HepG2 (cell line): Measurements from ENCODE around the gene BCL2L2. TPM values are rescaled to one million over a fixed set of nuclear protein-coding genes. Genes with fewer than 3 reads are reported as not detected.
A peak's percentile ranks its signal among the peaks of the same experiment; 100 is the strongest.

Source experiments
- ATAC-seq: fragments of 200-7000 bp; cut with Tn5 transposase; 3 replicates; pipeline ENCODE4 v1.9.1; 2020; ENCODE audit warnings: mild to moderate bottlenecking, moderate library complexity
- BruUV-seq: library from RNA; stranded (reverse); fragments of 400-500 nt; replicated peaks from 2 replicates; lab custom pipeline; 2021; lab: Mats Ljungman, UMichigan
- CTCF ChIA-PET: fragments of 300-600 bp; formaldehyde crosslinking; extraction: SDS; loops from one replicate; lab custom pipeline; 2021; ENCODE audit warnings: low total read pairs, inconsistent platforms, low intra/inter-chr PET ratio; lab: Yijun Ruan, JAX
- POLR2A ChIA-PET: fragments of 350-600 bp; sonication (Branson Sonifier 250); formaldehyde crosslinking; loops from one replicate; lab custom pipeline; 2020; ENCODE audit warnings: antibody characterized with exemption, inconsistent platforms; lab: Yijun Ruan, JAX
- DNase-seq: peaks from one replicate; pipeline ENCODE4 v3.0.0-alpha.2; 2015; ENCODE audit warnings: low spot score
- FAIRE-seq: peaks from 3 replicates; lab custom pipeline; 2011; peaks lifted over from hg19 to GRCh38; lab: Jason Lieb, UNC
- H2AFZ ChIP-seq: one replicate; pipeline ENCODE4 v1.6.1; 2011; ENCODE audit warnings: low read length, inconsistent platforms
- H3K27ac ChIP-seq: fragments of 300-600 bp; 3 replicates; pipeline ENCODE4 v1.8.0; 2011; ENCODE audit warnings: mixed run types, mild to moderate bottlenecking, mixed read lengths, low read length, inconsistent platforms; ENCODE audit not compliant: insufficient read depth; ENCODE audit errors: extremely low read length
- H3K27me3 ChIP-seq, 2 experiments: fragments of 200-600 bp in 1 of 2; 2 replicates in 1 of 2; 3 replicates in 1 of 2; pipeline versions ENCODE4 v1.6.0 to v1.8.0; 2011; ENCODE audit warnings: low read length in 2 of 2, mild to moderate bottlenecking in 2 of 2, moderate library complexity in 2 of 2, inconsistent platforms in 1 of 2; ENCODE audit not compliant: insufficient read depth in 2 of 2, control insufficient read depth in 1 of 2
- H3K36me3 ChIP-seq, 2 experiments: fragments of 200-600 bp in 1 of 2; replicated peaks in 1 of 2; 2 replicates in 1 of 2; 3 replicates in 1 of 2; pipeline versions ENCODE4 v1.5.1 to v1.8.0; 2011; ENCODE audit warnings: low read length in 2 of 2, inconsistent platforms in 1 of 2; ENCODE audit not compliant: insufficient read depth in 2 of 2, control insufficient read depth in 1 of 2
- H3K4me1 ChIP-seq: 2 replicates; pipeline ENCODE4 v1.5.1; 2012; ENCODE audit warnings: low read length, inconsistent platforms; ENCODE audit not compliant: insufficient read depth
- H3K4me2 ChIP-seq: 2 replicates; pipeline ENCODE4 v1.6.0; 2011; ENCODE audit warnings: low read depth, low read length, inconsistent platforms
- H3K4me3 ChIP-seq, 3 experiments: fragments of 200-600 bp in 1 of 3; sonication (generic), shearing (Covaris generic) in 1 of 3; replicated peaks in 1 of 3; 2 replicates each; pipeline ENCODE4 v1.5.1; 2011 to 2016; ENCODE audit warnings: low read length in 3 of 3, inconsistent platforms in 2 of 3, low read depth in 2 of 3, mild to moderate bottlenecking in 2 of 3, control low read depth in 1 of 3, mixed read lengths in 1 of 3; ENCODE audit not compliant: insufficient read depth in 1 of 3
- H3K79me2 ChIP-seq: one replicate; pipeline ENCODE4 v1.6.1; 2011; ENCODE audit warnings: low read length, inconsistent platforms; ENCODE audit not compliant: insufficient read depth
- H3K9ac ChIP-seq: 2 replicates; pipeline ENCODE4 v1.6.0; 2011; ENCODE audit warnings: mild to moderate bottlenecking, low read depth, low read length, inconsistent platforms; ENCODE audit not compliant: insufficient read depth
- H3K9me3 ChIP-seq: 2 replicates; pipeline ENCODE4 v1.5.1; 2012; ENCODE audit warnings: mild to moderate bottlenecking, low read length
- H4K20me1 ChIP-seq: 2 replicates; pipeline ENCODE4 v1.6.0; 2011; ENCODE audit warnings: inconsistent platforms, mild to moderate bottlenecking, low read length, moderate library complexity; ENCODE audit not compliant: insufficient read depth
- AKAP8 ChIP-seq: sonication (generic); formaldehyde crosslinking; IDR thresholded peaks from 2 replicates; pipeline ENCODE4 v1.5.1; 2020; ENCODE audit warnings: mild to moderate bottlenecking, missing genetic modification reagents
- ATF1 ChIP-seq: IDR thresholded peaks from 2 replicates; pipeline ENCODE4 v1.6.1; 2016; ENCODE audit warnings: mild to moderate bottlenecking, control low read depth
- FOSL2 ChIP-seq: sonication (generic); formaldehyde crosslinking; IDR thresholded peaks from 2 replicates; pipeline ENCODE4 v1.4.0; 2020; ENCODE audit warnings: missing genetic modification reagents
- GABPA ChIP-seq, 2 experiments: IDR thresholded peaks; 2 replicates each; pipeline ENCODE4 v1.6.1; 2011 to 2016; ENCODE audit warnings: low read depth in 2 of 2, low read length in 1 of 2, missing biosample characterization in 1 of 2, missing genetic modification characterization in 1 of 2
- JUN ChIP-seq: sonication (generic); formaldehyde crosslinking; IDR thresholded peaks from 2 replicates; pipeline ENCODE4 v1.4.0; 2020; ENCODE audit warnings: mild to moderate bottlenecking, missing genetic modification reagents
- NCOA2 ChIP-seq: sonication (generic); formaldehyde crosslinking; IDR thresholded peaks from 2 replicates; pipeline ENCODE4 v1.8.0; 2022; ENCODE audit warnings: inconsistent platforms
- NR2F6 ChIP-seq, 2 experiments: IDR thresholded peaks; 2 replicates each; pipeline ENCODE4 v1.6.1; 2016; ENCODE audit warnings: antibody characterized with exemption in 1 of 2, mild to moderate bottlenecking in 1 of 2
- SNAPC5 ChIP-seq: sonication (generic); formaldehyde crosslinking; IDR thresholded peaks from 2 replicates; pipeline ENCODE4 v1.8.1; 2023; ENCODE audit warnings: mild to moderate bottlenecking, missing genetic modification reagents, borderline replicate concordance
- TBX3 ChIP-seq: fragments of 450-650 bp; IDR thresholded peaks from 2 replicates; pipeline ENCODE4 v1.6.1; 2017; ENCODE audit warnings: antibody characterized with exemption, mild to moderate bottlenecking, inconsistent platforms, borderline replicate concordance
- TEAD3 ChIP-seq: optimal IDR thresholded peaks from 2 replicates; pipeline ENCODE3; 2016; ENCODE audit warnings: borderline replicate concordance
- YY1 ChIP-seq: IDR thresholded peaks from 2 replicates; pipeline ENCODE4 v1.6.1; 2011; ENCODE audit warnings: low read length, low read depth, moderate library complexity, mild to moderate bottlenecking; ENCODE audit not compliant: insufficient read depth, insufficient replicate concordance
- ZNF232 ChIP-seq: sonication (generic); formaldehyde crosslinking; IDR thresholded peaks from 2 replicates; pipeline ENCODE4 v1.4.0; 2020; ENCODE audit warnings: missing genetic modification reagents, borderline replicate concordance
- ZNF282 ChIP-seq: fragments of 450-650 bp; IDR thresholded peaks from 2 replicates; pipeline ENCODE4 v1.6.1; 2018; ENCODE audit not compliant: partially characterized antibody
- ZNF292 ChIP-seq: sonication (generic); formaldehyde crosslinking; IDR thresholded peaks from 2 replicates; pipeline ENCODE4 v1.8.1; 2022; ENCODE audit warnings: mild to moderate bottlenecking, low read depth, missing genetic modification reagents, borderline replicate concordance
- ZNF317 ChIP-seq: sonication (generic); formaldehyde crosslinking; IDR thresholded peaks from 2 replicates; pipeline ENCODE4 v1.5.0; 2020; ENCODE audit warnings: mild to moderate bottlenecking, missing genetic modification reagents
- ZNF329 ChIP-seq: sonication (generic); formaldehyde crosslinking; IDR thresholded peaks from 2 replicates; pipeline ENCODE4 v1.9.0; 2021; ENCODE audit warnings: low read depth, mild to moderate bottlenecking, missing genetic modification reagents
- ZNF44 ChIP-seq: sonication (generic); formaldehyde crosslinking; IDR thresholded peaks from 2 replicates; pipeline ENCODE4 v1.5.1; 2020; ENCODE audit warnings: mild to moderate bottlenecking, missing genetic modification reagents
- ZNF713 ChIP-seq: sonication (generic); formaldehyde crosslinking; IDR thresholded peaks from 2 replicates; pipeline ENCODE4 v1.4.0; 2020; ENCODE audit warnings: mild to moderate bottlenecking, missing genetic modification reagents
- ZNF839 ChIP-seq: sonication (generic); formaldehyde crosslinking; IDR thresholded peaks from 2 replicates; pipeline ENCODE4 v1.4.0; 2020; ENCODE audit warnings: missing genetic modification reagents, mild to moderate bottlenecking, borderline replicate concordance
- ZSCAN22 ChIP-seq: sonication (generic); formaldehyde crosslinking; IDR thresholded peaks from 2 replicates; pipeline ENCODE4 v1.4.0; 2020; ENCODE audit warnings: mild to moderate bottlenecking, missing genetic modification reagents
- WGBS: methylation state at CpG from one replicate; pipeline ENCODE4 v1.1.6; 2017; ENCODE audit warnings: low lambda C conversion rate; 5-methylcytosine and 5-hydroxymethylcytosine counted together
- in situ Hi-C: cut with HindIII; loops from 2 replicates; pipeline ENCODE4 v1.10.0; 2017; ENCODE audit warnings: low pct_unique_long_range_greater_than_20kb; ENCODE audit not compliant: extremely low pct_ligation_motif_present
- intact Hi-C: fragments of 100-400 bp; cut with micrococcal nuclease; formaldehyde crosslinking; loops from one replicate; pipeline ENCODE4 v1.10.0; 2022; ENCODE audit not compliant: unreplicated experiment
- polyA plus RNA-seq, 8 experiments: library from polyadenylated mRNA; depleted of rRNA in 3 of 8; stranded (reverse) in 7 of 8; unstranded in 1 of 8; fragments of >200 nt; fragmentation: Illumina TruSeq in 4 of 8; extraction: Trizol in 4 of 8; gene quantifications; 2 replicates each; pipeline versions ENCODE4 v1.2.1 to v1.2.3, GENCODE V29; 2011 to 2016; ENCODE audit warnings: low read depth in 4 of 8, missing spikeins in 1 of 8, mixed read lengths in 1 of 8; ENCODE audit not compliant: insufficient read depth in 1 of 8
- total RNA-seq, 5 experiments: library from RNA; depleted of rRNA; stranded (reverse); fragments of >200 nt; fragmentation: Illumina TruSeq; extraction: Trizol; gene quantifications; 2 replicates each; pipeline ENCODE4 v1.2.3, GENCODE V29; 2016; ENCODE audit warnings: low read depth in 1 of 5
- TF ChIP-seq, protein P1 (sequence below): sonication (generic); formaldehyde crosslinking; IDR thresholded peaks from 2 replicates; pipeline ENCODE4 v1.8.0; 2022; ENCODE audit warnings: missing genetic modification reagents, mild to moderate bottlenecking, inconsistent platforms, borderline replicate concordance

BCL2L2 gene
- total and polyA plus RNA-seq, 2 of the 13 experiments (the other 11 are each of a cell fraction or from before 2014, with no cell fraction given): 28.1 to 49.8 TPM

GRCh38 chr14:23301969-23302289, 4.7 kb upstream of the BCL2L2 start (continued):
- TF ChIP-seq YY1 (no peak), TBX3 (peak; percentile 54; the same call in 1 of the 2 replicates), NCOA2 (CRISPR knock-in tag) (peak; percentile 9; the same call in 1 of the 2 replicates), ZNF839 (CRISPR knock-in tag) (peak; percentile 90), ZNF329 (CRISPR knock-in tag) (peak; percentile 67; the same call in 1 of the 2 replicates), ZNF713 (CRISPR knock-in tag) (peak; percentile 100; the same call in 1 of the 2 replicates), NR2F6 (IDR thresholded peaks at IDR 0.05) (no peak), NR2F6 (CRISPR knock-in tag; IDR thresholded peaks at IDR 0.05) (peak; percentile 70), SNAPC5 (CRISPR knock-in tag) (0 out of 2 replicates have a peak, but pooled peaks have one; percentile 31), FOSL2 (CRISPR knock-in tag) (peak; percentile 55), AKAP8 (CRISPR knock-in tag) (0 out of 2 replicates have a peak, but pooled peaks have one; percentile 68)

GRCh38 chr14:23302290-23303225, 4.1 kb upstream of the BCL2L2 start, which contains the start of gene PPP1R3E:
TSS of gene PPP1R3E (minus strand) at chr14:23302859. CDS start at chr14:23302576, 283 bp downstream.
- WGBS: 3% methylated on average over 51 of the region's 81 CpGs
- ChIA-PET POLR2A (interaction anchor here (0.6 to 18.7 kb wide), 41 partner anchors 8 to 1792 kb away, joined by 3 to 1053 read pairs (median 5); partner anchors contain the start of genes ACIN1, AJUBA, AP1G2 and C14orf119), CTCF (interaction anchor here (2.3 kb wide), 1 partner anchor 37 kb away, joined by 12 read pairs; no protein-coding TSS in a partner anchor)
- FAIRE-seq (no peak), DNase-seq (peak; percentile 84), ATAC-seq (peak; percentile 57)
- no TSS peak for BruUV-seq
- intact Hi-C loops: loop anchor here (10.0 kb wide), 3 partner anchors 318 to 992 kb away; partner anchors contain the start of genes AJUBA, DCAF11, DHRS1 and NOP9
- H3K27ac ChIP-seq: peak within 1 kb of the TSS; percentile 91
- no peaks in the 10 kb centered on the region; a peak in 1 of 5 replicates for H3K27me3 ChIP-seq
- peaks cover 60% of the 10 kb centered on the region for H3K4me1 ChIP-seq
- peak within 1 kb of the TSS; percentile 96 for H3K4me2 ChIP-seq
- in situ Hi-C loops: loop anchor here (25.0 kb wide), 1 partner anchor 835 kb away; the partner anchor contains the start of genes EMC9, FITM1, PSME1 and PSME2
- H3K4me3 ChIP-seq: peak within 1 kb of the TSS; percentile 61 to 88 (median 67)
- no peaks in the 10 kb centered on the region for H3K9me3 ChIP-seq
- H3K9ac ChIP-seq: peak within 1 kb of the TSS; percentile 82
- H2AFZ ChIP-seq: peak within 1 kb of the TSS; percentile 6
- H3K36me3 ChIP-seq: peaks cover 3% of the 10 kb centered on the region in 2 experiments; a peak in 2 of 5 replicates
- H3K79me2 ChIP-seq: peaks cover 13% of the 10 kb centered on the region
- H4K20me1 ChIP-seq: no peaks in the 10 kb centered on the region
- no peak for TF ChIP-seq ATF1
- TF ChIP-seq ZNF329 (CRISPR knock-in tag): 0 out of 2 replicates have a peak, but pooled peaks have one; percentile 27
- TF ChIP-seq ZNF317 (CRISPR knock-in tag): peak; percentile 83; the same call in 1 of the 2 replicates
- TF ChIP-seq ZNF292 (CRISPR knock-in tag): peak; percentile 89
- peak; percentile 82 for TF ChIP-seq TEAD3 (CRISPR knock-in tag)
- TF ChIP-seq ZNF282: no peak
- TF ChIP-seq GABPA (IDR thresholded peaks at IDR 0.05; ENCODE audit: low read depth, low read length): no peak
- no peak for TF ChIP-seq GABPA (CRISPR knock-in tag; IDR thresholded peaks at IDR 0.05; ENCODE audit: low read depth)
- peak; percentile 91; the same call in 1 of the 2 replicates for TF ChIP-seq ZNF44 (CRISPR knock-in tag)
- TF ChIP-seq ZNF232 (CRISPR knock-in tag): peak; percentile 87; the same call in 1 of the 2 replicates
- TF ChIP-seq ZSCAN22 (CRISPR knock-in tag): peak; percentile 16; the same call in 1 of the 2 replicates
- TF ChIP-seq, protein P1, sequence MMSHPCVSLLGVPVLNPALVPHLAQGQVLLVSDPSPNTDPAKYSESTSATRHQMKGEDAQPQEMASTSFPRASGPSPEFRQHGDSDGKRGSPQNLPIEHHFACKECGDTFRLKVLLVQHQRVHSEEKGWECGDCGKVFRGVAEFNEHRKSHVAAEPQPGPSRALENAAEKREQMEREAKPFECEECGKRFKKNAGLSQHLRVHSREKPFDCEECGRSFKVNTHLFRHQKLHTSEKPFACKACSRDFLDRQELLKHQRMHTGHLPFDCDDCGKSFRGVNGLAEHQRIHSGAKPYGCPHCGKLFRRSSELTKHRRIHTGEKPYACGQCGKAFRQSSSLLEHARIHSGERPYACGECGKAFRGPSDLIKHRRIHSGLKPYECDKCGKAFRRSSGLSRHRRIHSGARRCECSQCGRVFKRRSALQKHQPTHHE: peak; percentile 81
- TF ChIP-seq JUN (CRISPR knock-in tag): 0 out of 2 replicates have a peak, but pooled peaks have one; percentile 41
